HL-60 (cell line): ENCODE data around the gene PAXIP1.

Experiments
- DNase-seq, 2 experiments: peaks; one replicate each; pipeline ENCODE4 v3.0.0-alpha.2; 2010 to 2020; ENCODE audit warnings: low read depth in 1 of 2, low spot score in 1 of 2
- H3K27ac ChIP-seq: fragments of 250-450 bp; sonication (Bioruptor Pico); replicated peaks from 2 replicates; pipeline ENCODE4 v1.5.1; 2020; ENCODE audit warnings: mild to moderate bottlenecking, moderate library complexity
- H3K27me3 ChIP-seq: fragments of 250-450 bp; sonication (Bioruptor Pico); 2 replicates; pipeline ENCODE4 v1.5.1; 2021; ENCODE audit warnings: mild to moderate bottlenecking, moderate library complexity; ENCODE audit not compliant: insufficient read depth, poor library complexity, severe bottlenecking
- H3K4me3 ChIP-seq: replicated peaks from 2 replicates; pipeline ENCODE4 v1.5.1; 2011; ENCODE audit warnings: mild to moderate bottlenecking, control low read depth, low read length; ENCODE audit not compliant: insufficient read depth
- GABPA ChIP-seq: IDR thresholded peaks from 2 replicates; pipeline ENCODE4 v1.6.1; 2012; ENCODE audit warnings: low read depth
- POLR2AphosphoS5 ChIP-seq: IDR thresholded peaks from 2 replicates; pipeline ENCODE4 v1.6.1; 2012; ENCODE audit warnings: low read depth
- REST ChIP-seq: IDR thresholded peaks from 2 replicates; pipeline ENCODE4 v1.6.1; 2012; ENCODE audit warnings: low read depth; ENCODE audit not compliant: insufficient replicate concordance
- SPI1 ChIP-seq: IDR thresholded peaks from 2 replicates; pipeline ENCODE4 v1.6.1; 2012; ENCODE audit warnings: low read depth, mild to moderate bottlenecking, borderline replicate concordance
- TF ChIP-seq, protein P1 (sequence below): IDR thresholded peaks from one replicate; pipeline ENCODE4 v1.5.1; 2011; ENCODE audit warnings: low read length, control low read depth, inconsistent platforms; ENCODE audit not compliant: insufficient read depth

Gene PAXIP1

GRCh38 chr7:154903083-154903731, 99.7 kb downstream of the PAXIP1 start:
- H3K27ac ChIP-seq, result no peak overlapping the region
- TF ChIP-seq GABPA (no peak), SPI1 (no peak), REST (no peak), POLR2AphosphoS5 (no peak)
- TF ChIP-seq, protein P1, sequence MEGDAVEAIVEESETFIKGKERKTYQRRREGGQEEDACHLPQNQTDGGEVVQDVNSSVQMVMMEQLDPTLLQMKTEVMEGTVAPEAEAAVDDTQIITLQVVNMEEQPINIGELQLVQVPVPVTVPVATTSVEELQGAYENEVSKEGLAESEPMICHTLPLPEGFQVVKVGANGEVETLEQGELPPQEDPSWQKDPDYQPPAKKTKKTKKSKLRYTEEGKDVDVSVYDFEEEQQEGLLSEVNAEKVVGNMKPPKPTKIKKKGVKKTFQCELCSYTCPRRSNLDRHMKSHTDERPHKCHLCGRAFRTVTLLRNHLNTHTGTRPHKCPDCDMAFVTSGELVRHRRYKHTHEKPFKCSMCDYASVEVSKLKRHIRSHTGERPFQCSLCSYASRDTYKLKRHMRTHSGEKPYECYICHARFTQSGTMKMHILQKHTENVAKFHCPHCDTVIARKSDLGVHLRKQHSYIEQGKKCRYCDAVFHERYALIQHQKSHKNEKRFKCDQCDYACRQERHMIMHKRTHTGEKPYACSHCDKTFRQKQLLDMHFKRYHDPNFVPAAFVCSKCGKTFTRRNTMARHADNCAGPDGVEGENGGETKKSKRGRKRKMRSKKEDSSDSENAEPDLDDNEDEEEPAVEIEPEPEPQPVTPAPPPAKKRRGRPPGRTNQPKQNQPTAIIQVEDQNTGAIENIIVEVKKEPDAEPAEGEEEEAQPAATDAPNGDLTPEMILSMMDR, result no peak
- H3K27me3 ChIP-seq, result no peaks in the 10 kb centered on the region
- no peak for DNase-seq
- H3K4me3 ChIP-seq, result no peak overlapping the region

- Histone ChIP-seq H3K4me3 (no peak overlapping the region), H3K27ac (no peak overlapping the region), H3K27me3 (no peaks in the 10 kb centered on the region)
- no peak for TF ChIP-seq REST
- no peak for TF ChIP-seq SPI1
- TF ChIP-seq, protein P1, result no peak
- no peak for TF ChIP-seq GABPA
- no peak for TF ChIP-seq POLR2AphosphoS5
- no peak for DNase-seq
Observed at GRCh38 chr7:154902600-154903082, 100.3 kb downstream of the PAXIP1 start.

DNA sequence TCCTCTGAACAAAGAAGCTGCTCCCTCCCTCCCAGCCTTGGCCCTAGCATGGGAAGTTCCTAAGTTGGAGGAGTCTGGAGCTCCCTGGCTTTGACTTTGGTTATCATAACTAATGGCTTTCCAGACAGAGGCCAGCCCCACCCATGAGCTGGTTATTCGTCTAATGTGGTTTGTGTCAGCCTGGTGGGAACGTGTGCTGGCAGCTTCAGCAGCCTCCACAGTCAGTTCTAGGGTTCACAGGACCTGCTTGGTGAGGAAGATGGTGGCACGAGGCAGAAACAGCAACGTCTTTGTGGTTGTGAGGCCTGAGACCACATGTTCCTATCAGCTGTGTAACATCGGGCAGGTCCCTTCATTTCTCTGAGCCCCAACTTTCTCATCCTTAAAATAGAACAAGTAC, 103.1 kb downstream of the PAXIP1 start:
- H3K4me3 ChIP-seq, result no peak overlapping the region
- TF ChIP-seq POLR2AphosphoS5 (no peak), SPI1 (no peak)
- TF ChIP-seq, protein P1, result no peak
- no peaks in the 10 kb centered on the region for H3K27me3 ChIP-seq
- no peak overlapping the region for H3K27ac ChIP-seq
- no peak for DNase-seq
